ELR (cell line): Measurements from ENCODE around the gene NIPA2.

ENCODE experiments used
- DNase-seq: peaks from one replicate; pipeline ENCODE4 v3.0.0-alpha.2; 2015; ENCODE audit warnings: low read depth

The NIPA2 gene

DNA sequence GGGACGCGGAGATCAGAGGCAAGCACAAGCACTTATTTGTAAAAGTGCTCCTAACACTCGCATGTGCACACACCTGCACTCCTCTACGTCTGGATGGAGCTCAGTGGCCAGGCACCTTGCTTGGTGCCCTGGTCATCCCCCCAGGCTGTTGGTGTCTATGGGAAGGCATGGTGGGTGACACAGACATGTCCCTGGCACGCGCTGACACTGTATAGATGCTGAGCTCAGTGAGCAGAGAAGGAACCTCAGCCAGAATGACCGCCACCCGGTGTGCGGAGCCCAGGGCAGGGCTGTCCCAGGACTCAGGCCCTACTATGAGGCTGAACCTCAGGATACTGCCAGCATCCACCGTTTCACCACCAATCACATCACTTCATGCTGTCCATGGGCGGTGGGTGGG is 64.5 kb downstream of the NIPA2 start:
- DNase-seq, result no peak

DNA sequence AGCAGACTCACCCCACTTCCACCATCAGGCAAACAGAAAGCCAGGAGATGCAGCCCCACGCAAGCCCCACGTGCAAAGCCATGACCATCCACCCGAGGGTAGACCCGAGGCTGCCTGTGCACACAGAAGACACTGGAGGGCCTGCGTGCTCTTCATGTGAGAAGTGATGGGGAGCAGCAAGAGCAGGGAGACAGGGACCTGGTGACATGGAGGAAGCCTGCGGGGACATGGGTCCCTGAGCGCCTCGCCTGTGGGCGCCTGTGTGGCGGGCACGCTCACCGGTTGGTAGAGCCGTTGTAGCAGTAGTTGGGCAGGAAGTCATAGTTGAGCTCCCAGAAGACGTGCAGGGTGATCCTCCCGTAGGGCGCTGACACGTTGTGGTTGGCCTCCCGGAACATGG is 65.0 kb downstream of the NIPA2 start:
- DNase-seq, result no peak

DNA sequence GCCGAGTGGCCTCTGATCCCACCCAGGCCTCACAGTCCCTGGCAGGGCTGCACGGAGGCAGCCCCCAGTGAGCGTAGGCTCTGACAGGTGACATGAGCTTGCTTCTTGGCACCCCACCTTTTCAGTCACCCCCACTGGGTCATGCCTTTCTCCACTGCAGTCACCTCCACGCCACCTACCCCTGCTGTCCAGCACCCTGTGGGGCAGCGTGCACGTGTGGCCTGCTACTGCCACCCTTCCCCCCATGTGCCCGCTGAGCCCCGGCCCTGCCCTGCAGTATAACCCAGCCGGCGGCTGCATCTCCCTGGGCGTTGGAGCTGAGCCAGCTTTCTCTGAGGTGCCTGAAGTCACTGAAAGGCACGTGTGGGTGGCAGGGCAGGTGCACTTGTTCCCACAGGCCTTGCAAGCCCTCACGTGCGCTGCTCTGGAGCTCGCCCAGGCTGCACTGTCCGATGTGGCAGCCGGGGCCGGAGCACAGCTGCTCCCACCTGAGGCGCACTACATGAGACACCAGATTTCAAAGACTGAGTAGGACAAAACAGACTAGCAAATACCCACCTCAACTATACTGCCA is 65.6 kb downstream of the NIPA2 start:
- no peak for DNase-seq

DNA sequence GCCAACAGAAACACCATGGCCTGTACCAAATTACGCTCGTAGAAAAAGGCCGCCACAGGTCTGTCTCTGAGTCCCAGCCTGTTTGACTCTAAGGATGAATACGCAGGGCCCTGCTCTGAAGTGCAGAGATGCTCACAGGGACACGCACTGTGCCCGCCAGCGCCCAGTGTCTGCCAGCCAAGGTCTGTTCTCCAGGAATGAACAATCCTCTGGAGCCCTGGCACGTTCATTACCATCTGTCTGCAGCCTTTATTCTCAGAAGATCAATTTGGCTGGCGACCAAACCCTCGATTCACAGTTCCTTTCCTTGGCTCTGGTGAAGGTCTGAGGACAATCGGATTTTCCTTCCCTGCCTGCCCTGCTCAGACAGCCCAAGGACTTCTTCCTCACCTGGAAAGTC is 66.3 kb downstream of the NIPA2 start:
- DNase-seq, result no peak

DNA sequence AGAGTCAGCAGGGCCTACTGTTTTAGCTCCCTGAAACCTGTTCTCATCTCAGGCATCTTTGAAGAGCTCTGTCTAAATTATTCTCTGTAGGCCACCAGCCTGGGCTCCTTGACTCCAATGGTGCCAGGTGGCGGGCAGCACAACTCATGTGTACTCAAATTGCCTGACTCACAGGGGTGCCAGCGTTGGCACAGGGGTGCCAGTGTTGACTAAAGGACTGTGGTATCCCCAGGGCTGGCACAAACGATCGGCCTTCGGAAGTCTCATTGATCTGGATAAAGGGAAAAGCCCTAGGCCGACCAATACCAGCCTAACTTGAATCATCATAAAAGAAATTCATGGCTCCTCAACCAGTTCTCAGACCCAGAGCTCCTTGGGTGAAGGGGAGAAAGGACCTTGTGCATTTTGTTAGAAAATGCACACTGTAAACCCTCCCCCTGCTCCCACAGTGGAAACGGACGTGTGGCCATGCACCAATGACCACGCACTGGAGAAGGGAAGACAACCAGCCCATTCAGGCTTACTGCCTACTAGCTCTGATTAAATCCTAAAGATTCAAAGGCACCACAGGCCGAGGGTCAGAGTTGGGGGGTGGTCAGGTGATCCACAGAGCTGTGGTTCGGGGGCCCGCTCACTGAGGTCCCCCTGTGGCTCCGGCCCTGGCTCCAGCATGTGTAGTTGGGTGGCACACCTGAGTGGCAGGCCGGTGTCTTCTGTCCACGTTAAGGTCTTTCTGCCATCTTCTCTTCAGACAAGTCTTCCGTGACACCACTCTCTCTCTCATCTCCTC is 68.9 kb downstream of the NIPA2 start:
- DNase-seq, result no peak

DNA sequence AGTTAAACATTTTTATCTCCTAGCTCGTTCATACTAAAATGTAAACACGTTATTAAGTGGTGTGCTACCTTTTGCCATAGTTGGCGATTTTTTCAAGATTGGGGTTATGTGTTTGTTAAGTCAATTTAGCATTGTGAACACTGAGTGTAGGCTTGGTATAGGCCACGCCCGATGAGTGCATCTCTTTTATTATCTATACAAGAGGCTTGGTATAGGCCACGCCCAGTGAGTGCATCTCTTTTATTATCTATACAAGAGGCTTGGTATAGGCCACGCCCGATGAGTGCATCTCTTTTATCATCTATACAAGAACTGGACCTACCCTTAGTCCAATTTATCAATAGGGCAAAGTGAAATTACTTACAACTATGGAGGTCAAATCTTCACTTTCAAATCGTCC is 70.4 kb downstream of the NIPA2 start:
- DNase-seq, result no peak

DNA sequence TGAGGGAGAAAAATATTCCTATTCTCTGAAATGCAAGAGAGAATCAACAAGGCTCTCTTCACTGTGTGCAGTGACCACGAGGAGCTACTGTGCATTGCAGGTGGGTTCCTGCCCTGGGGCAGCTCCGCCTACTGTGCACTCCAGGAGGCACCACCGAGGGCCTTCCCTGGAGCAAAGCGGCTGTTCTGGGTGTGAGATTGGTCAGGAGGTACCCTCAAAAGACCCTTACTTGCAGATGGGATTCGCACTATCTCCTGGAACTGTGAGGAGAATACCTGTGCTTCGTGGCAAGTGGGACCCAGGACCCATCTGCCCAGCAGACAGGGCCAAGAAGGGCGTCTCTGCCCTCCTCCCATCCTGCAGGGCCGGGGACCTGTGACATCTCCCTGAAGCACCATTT is 72.8 kb downstream of the NIPA2 start:
- DNase-seq, result no peak

DNA sequence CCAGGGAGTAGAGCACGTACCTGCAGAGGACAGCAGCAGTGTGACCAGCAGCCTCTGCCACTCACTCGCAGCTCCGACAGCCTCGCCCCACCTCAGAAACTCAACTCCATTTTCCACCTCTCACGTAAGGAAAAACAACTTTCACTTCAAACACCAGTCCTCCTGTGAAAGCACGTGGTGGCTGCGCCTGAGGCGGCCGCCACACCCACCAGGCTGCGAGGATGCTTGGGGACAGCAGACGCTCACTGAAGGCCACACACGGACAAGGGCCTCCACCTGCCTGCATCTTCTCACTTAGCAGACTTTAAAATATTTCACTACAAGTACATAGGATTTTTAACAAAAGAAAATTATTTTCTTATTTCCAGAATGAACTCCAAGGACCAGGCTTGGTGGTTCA is 73.8 kb downstream of the NIPA2 start:
- no peak for DNase-seq

DNA sequence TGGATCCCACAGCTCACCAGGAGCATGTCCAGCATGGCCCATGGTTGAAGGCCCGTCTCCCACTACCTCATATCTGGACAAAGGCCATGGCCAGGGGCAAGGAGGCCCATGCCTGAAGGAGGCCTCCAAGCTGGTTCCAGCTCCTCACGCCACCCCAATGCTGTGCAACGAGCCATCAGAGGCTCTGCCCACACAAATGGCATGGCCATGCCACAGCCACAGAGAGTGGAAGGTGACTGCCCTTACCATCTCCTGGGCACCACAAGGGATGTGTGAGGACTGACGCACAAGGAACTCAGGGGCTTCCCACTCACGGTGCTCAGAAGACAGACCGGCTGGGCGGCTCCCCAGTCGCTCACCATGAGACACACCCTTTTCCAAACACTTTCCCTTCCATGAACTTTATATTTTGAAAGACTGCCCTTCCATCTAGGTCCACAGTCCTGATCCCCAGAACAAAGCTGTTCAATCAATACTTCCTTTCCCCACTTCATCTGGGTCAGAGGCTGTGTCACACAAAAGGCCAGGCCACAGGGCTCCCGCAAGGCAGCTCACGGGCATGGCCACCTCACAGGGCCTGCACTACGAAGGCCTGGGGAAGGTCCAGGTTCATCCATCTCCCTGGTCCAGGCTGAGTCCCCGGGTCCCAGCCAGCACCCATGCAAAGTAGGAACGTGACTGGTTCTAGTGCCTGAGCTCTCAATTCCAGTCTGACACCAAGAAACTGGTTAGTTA is 75.3 kb downstream of the NIPA2 start:
- no peak for DNase-seq

DNA sequence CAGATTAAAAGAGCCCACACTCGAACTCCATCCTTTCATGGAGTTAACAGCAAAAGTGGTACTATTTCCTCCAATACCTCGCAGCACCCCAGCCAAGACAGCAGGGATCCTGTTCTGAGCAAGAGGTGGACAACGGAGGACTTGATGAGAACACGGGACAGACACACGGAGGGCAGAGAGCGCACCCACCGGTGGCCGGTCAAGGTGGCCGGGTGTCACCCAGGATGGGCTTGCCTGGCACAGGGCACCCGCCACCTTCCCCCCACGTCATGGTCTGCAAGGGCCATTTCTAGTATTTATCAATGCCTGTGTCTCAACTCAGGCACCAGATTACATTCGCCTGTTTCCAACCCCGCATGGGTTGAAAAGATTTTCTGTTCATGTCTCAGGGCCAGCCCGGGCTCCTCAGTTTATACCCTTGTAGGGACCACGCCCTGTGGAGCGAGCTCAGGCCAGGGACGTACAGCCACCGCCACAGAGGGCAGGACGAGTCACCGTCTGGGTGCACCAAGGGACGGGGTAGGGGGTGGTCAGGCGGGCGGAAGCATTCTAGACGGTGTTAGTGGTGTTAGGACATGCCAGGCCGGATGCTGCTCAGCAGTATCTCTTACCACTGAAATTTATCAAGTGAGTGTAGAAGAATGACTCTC is 77.5 kb downstream of the NIPA2 start:
- no peak for DNase-seq

DNA sequence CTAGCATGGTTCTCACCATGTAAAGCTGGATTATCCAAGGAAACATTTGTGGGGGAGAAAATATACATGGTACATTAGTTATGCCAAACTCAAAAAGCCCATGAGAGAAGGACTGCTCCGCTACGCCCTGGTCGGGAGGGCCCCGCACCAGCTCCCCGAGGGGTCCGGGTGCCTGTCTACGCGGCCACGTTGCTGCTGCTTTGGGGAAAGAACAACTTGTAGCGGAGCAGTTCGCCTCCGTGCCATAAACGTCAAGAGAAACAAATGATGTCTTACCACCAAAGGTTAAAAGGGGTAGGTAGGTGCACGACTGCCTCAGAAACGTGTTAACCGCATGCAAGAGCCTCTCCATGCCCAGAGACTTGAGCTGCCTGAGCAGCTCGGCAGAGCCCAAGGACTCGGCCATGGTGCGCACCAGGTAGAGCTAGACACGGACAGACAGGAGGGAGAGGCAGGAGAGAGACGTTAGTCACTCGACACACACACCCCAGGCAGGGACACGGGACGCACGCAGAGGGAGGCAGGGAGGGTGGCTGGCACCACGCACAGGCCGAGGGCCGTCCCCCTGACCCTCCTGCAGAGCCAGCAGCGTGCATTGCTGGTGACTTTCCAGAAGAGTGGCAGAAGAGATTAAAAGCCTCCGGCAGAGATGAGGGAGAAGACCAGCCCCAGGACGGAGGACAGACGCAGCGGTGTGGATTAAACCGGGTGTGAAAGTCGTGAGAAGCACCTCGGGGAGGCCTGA is 78.3 kb downstream of the NIPA2 start:
- no peak for DNase-seq

DNA sequence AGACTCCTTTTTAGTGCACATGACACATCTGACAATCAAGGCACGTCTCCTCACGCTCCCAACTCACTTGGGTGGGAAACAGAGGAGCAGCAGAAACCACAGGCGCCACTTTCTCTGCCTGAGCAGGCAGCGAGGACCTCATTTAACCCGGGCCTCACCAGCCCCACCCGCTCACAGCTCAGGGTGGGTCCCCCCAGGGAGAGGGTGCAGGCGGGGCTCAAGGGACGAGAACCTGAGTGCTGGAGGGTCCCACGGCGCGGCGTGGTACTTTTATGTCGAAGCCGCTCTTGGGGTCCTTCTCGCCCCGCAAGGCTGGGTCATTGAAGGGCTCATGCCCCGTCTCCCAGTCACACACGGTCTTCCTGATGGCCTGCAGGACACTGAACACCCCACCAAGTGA is 79.1 kb downstream of the NIPA2 start:
- DNase-seq, result no peak
